ENCODE results near the gene NKAPL.
A peak's percentile ranks its signal among the peaks of the same experiment; 100 is the strongest.

NKAPL gene

GRCh38 chr6:28239636-28240035, 19.5 kb upstream of the NKAPL start:
- H3K4me3 ChIP-seq (ENCODE audit: low read depth, low read length) = no peak overlapping the region
- TF ChIP-seq POLR2A (IDR thresholded peaks at IDR 0.05; ENCODE audit: extremely low read depth, insufficient read length) (no peak), MYC (IDR thresholded peaks at IDR 0.05; ENCODE audit: low read depth, low read length) (no peak)
- TF ChIP-seq, protein P1, sequence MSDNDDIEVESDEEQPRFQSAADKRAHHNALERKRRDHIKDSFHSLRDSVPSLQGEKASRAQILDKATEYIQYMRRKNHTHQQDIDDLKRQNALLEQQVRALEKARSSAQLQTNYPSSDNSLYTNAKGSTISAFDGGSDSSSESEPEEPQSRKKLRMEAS (IDR thresholded peaks at IDR 0.05; ENCODE audit: low read depth, low read length) = no peak
- TF ChIP-seq, protein P2, sequence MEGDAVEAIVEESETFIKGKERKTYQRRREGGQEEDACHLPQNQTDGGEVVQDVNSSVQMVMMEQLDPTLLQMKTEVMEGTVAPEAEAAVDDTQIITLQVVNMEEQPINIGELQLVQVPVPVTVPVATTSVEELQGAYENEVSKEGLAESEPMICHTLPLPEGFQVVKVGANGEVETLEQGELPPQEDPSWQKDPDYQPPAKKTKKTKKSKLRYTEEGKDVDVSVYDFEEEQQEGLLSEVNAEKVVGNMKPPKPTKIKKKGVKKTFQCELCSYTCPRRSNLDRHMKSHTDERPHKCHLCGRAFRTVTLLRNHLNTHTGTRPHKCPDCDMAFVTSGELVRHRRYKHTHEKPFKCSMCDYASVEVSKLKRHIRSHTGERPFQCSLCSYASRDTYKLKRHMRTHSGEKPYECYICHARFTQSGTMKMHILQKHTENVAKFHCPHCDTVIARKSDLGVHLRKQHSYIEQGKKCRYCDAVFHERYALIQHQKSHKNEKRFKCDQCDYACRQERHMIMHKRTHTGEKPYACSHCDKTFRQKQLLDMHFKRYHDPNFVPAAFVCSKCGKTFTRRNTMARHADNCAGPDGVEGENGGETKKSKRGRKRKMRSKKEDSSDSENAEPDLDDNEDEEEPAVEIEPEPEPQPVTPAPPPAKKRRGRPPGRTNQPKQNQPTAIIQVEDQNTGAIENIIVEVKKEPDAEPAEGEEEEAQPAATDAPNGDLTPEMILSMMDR (IDR thresholded peaks at IDR 0.05; ENCODE audit: low read depth, low read length) = no peak
- no peak for DNase-seq (ENCODE audit: low read depth)

GRCh38 chr6:28240471-28240870, 18.6 kb upstream of the NKAPL start:
- DNase-seq (ENCODE audit: low read depth) = no peak
- H3K4me3 ChIP-seq (ENCODE audit: low read depth, low read length) = no peak overlapping the region
- TF ChIP-seq POLR2A (IDR thresholded peaks at IDR 0.05; ENCODE audit: extremely low read depth, insufficient read length) (no peak), MYC (IDR thresholded peaks at IDR 0.05; ENCODE audit: low read depth, low read length) (no peak)
- TF ChIP-seq, protein P1 (IDR thresholded peaks at IDR 0.05; ENCODE audit: low read depth, low read length) = no peak

DNA sequence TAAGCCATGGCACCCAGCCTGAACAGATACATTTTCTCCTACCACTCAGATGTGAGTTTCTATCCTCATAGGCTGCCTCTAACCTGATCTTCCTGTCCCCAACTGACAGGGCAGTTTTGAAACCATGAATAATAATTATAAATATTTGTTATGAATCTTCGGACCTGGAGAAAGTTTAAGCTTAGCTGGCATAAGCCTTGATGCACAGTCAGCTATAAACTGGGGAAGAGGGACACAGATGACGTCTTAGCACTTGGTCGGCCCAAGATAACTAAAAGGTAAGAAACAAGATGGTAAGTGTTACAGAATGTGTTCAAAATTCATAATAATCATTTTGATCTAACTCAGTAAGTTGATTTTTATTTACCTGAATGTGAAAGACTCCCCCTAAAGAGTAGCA, 15.2 kb upstream of the NKAPL start:
- DNase-seq (ENCODE audit: low read depth) = no peak

DNA sequence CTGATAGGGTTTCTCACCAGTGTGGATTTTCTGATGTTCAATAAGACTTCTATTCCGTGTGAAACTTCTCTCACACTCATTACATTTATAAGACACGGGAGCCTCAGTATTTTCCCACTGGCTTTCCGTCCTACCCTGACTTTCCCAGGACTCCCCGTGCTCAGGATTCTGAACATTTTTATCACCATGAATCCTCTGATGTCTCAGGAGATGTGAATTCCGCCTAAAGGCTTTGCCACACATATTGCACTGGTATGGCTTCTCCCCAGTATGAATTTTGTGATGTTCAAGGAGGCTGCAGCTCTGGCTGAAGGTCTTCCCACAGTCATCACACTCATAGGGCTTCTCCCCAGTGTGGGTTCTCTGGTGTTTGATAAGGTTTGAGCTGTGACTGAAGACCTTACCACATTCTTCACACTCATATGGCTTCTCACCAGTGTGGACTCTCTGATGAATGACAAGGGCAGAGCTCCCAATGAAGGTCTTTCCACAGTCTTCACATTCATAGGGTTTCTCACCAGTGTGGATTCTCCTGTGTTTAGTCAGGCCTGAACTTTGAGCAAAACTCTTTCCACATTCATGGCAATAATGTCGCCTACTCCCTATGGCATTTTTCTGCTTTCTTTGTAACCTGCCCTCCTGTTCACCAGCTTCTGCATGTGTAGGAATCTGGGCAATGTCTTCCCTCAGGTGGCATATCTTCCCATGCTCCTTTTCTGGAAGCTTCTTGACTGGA, 13.7 kb upstream of the NKAPL start:
- H3K4me3 ChIP-seq (ENCODE audit: low read depth, low read length) = no peak overlapping the region
- TF ChIP-seq, protein P1 (IDR thresholded peaks at IDR 0.05; ENCODE audit: low read depth, low read length) = no peak
- TF ChIP-seq MYC (IDR thresholded peaks at IDR 0.05; ENCODE audit: low read depth, low read length) (no peak), POLR2A (IDR thresholded peaks at IDR 0.05; ENCODE audit: extremely low read depth, insufficient read length) (no peak)
- TF ChIP-seq, protein P2 (IDR thresholded peaks at IDR 0.05; ENCODE audit: low read depth, low read length) = no peak
- no peak for DNase-seq (ENCODE audit: low read depth)

More for the DNA sequence above, 15.2 kb upstream of the NKAPL start:
- TF ChIP-seq MYC (IDR thresholded peaks at IDR 0.05; ENCODE audit: low read depth, low read length) (no peak), POLR2A (IDR thresholded peaks at IDR 0.05; ENCODE audit: extremely low read depth, insufficient read length) (no peak)
- TF ChIP-seq, protein P2 (IDR thresholded peaks at IDR 0.05; ENCODE audit: low read depth, low read length) = no peak
- TF ChIP-seq, protein P1 (IDR thresholded peaks at IDR 0.05; ENCODE audit: low read depth, low read length) = no peak
- H3K4me3 ChIP-seq (ENCODE audit: low read depth, low read length) = no peak overlapping the region

GRCh38 chr6:28248916-28249315, 10.2 kb upstream of the NKAPL start:
- no peak for DNase-seq (ENCODE audit: low read depth)
- TF ChIP-seq, protein P1 (IDR thresholded peaks at IDR 0.05; ENCODE audit: low read depth, low read length) = no peak
- TF ChIP-seq POLR2A (IDR thresholded peaks at IDR 0.05; ENCODE audit: extremely low read depth, insufficient read length) (no peak), MYC (IDR thresholded peaks at IDR 0.05; ENCODE audit: low read depth, low read length) (no peak)
- TF ChIP-seq, protein P2 (IDR thresholded peaks at IDR 0.05; ENCODE audit: low read depth, low read length) = no peak
- no peak overlapping the region for H3K4me3 ChIP-seq (ENCODE audit: low read depth, low read length)

DNA sequence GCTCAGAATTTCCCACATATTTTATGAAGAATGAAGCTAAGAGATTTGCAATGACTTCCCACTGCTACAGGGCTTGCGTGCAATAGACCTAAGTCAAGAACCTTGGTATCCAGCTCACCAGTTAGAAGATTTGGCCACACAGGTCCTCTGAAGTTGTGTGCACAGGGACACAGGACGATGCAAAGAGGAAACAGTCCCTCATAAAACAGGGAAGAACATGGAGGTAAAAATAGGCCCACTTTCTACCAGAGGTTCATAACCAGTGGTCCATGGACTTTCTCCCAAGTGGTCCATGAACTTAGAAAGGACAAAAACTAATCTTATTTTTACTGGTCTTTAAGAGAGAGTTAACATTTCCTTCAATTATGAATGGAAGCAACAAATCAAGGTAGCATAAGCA, 8.3 kb upstream of the NKAPL start:
- H3K4me3 ChIP-seq (ENCODE audit: low read depth, low read length) = peak overlapping the region; percentile 85
- DNase-seq (ENCODE audit: low read depth) = no peak
- TF ChIP-seq, protein P2 (IDR thresholded peaks at IDR 0.05; ENCODE audit: low read depth, low read length) = no peak
- TF ChIP-seq, protein P1 (IDR thresholded peaks at IDR 0.05; ENCODE audit: low read depth, low read length) = no peak
- TF ChIP-seq MYC (IDR thresholded peaks at IDR 0.05; ENCODE audit: low read depth, low read length) (no peak), POLR2A (IDR thresholded peaks at IDR 0.05; ENCODE audit: extremely low read depth, insufficient read length) (no peak)
